ENCODE results near the gene PJA2. TPM values are rescaled to one million over a fixed set of nuclear protein-coding genes. Genes with fewer than 3 reads are reported as not detected.

Gene PJA2
- total and polyA plus RNA-seq, 2 donors (not counting 3 experiments of a cell fraction or from before 2014, with no cell fraction given) = 24.4 to 64.9 TPM

DNA sequence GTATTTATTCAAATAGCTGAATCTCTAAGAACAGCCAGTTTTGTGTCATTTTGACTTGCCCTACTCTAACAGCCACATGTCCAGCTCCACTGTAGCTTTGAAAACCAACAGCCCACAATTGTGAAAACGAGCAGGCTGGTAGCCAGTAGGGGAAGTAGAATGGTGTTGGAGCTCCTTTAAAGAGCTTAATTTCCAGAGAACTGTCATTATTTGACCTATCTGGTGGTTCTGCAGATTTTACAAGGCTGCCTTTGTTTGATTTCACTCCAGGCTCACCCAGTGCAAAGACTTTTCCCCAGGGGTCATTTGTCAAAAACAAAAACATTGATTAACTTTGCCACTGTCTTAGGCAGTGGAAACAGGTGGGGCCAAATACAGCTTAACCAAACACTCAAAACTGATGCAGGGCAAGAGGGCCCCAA lies 3.2 kb upstream of the PJA2 start:
- peaks cover 10% of the 10 kb centered on the region for H3K79me2 ChIP-seq (ENCODE audit: control insufficient read depth, insufficient read depth, low read length)
- H3K27ac ChIP-seq (ENCODE audit: insufficient read depth, low read depth, low read length) = no peak overlapping the region
- FAIRE-seq (no peak), DNase-seq (ENCODE audit: low read depth, low spot score) (no peak)
- no peaks in the 10 kb centered on the region for H3K9me3 ChIP-seq (replicated peaks; ENCODE audit: control insufficient read depth, insufficient read depth, low read length)
- peaks cover 18% of the 10 kb centered on the region for H3K4me1 ChIP-seq (ENCODE audit: control insufficient read depth, extremely low read depth, insufficient read depth, low read length)
- no TSS peak for BruUV-seq (replicated peaks)
- H2AFZ ChIP-seq (ENCODE audit: low read depth, low read length) = no peak overlapping the region
- H3K4me3 ChIP-seq (replicated peaks in 1 of 3; ENCODE audit: insufficient read depth in 1 of 3, low read depth in 1 of 3, low read length in 3 of 3) = no peak overlapping the region
- POLR2A ChIA-PET = no interaction called here
- CTCF ChIA-PET = interaction anchor here (1.5 kb wide), 1 partner anchor 771 kb away, joined by 3 read pairs; no protein-coding TSS in a partner anchor
- no peak for TF ChIP-seq FOS (IDR thresholded peaks at IDR 0.05; ENCODE audit: borderline replicate concordance, insufficient read depth, low read length)
- no peak for TF ChIP-seq JUN (IDR thresholded peaks at IDR 0.05; ENCODE audit: borderline replicate concordance, insufficient read depth, insufficient read length, low read depth)
- TF ChIP-seq, protein P1, sequence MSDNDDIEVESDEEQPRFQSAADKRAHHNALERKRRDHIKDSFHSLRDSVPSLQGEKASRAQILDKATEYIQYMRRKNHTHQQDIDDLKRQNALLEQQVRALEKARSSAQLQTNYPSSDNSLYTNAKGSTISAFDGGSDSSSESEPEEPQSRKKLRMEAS (IDR thresholded peaks at IDR 0.05; ENCODE audit: insufficient read depth, insufficient read length) = no peak
- no peak for TF ChIP-seq GATA2 (IDR thresholded peaks at IDR 0.05; ENCODE audit: insufficient read depth, insufficient read length, low read depth, low read length)
- no peak for TF ChIP-seq POLR2AphosphoS5 (IDR thresholded peaks at IDR 0.05; ENCODE audit: insufficient read depth, low read depth, low read length)
- TF ChIP-seq POLR2A (IDR thresholded peaks at IDR 0.05; ENCODE audit: low read depth, low read length) = no peak
- TF ChIP-seq, protein P2, sequence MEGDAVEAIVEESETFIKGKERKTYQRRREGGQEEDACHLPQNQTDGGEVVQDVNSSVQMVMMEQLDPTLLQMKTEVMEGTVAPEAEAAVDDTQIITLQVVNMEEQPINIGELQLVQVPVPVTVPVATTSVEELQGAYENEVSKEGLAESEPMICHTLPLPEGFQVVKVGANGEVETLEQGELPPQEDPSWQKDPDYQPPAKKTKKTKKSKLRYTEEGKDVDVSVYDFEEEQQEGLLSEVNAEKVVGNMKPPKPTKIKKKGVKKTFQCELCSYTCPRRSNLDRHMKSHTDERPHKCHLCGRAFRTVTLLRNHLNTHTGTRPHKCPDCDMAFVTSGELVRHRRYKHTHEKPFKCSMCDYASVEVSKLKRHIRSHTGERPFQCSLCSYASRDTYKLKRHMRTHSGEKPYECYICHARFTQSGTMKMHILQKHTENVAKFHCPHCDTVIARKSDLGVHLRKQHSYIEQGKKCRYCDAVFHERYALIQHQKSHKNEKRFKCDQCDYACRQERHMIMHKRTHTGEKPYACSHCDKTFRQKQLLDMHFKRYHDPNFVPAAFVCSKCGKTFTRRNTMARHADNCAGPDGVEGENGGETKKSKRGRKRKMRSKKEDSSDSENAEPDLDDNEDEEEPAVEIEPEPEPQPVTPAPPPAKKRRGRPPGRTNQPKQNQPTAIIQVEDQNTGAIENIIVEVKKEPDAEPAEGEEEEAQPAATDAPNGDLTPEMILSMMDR (IDR thresholded peaks at IDR 0.05; ENCODE audit: extremely low read depth in 1 of 2, insufficient read depth in 1 of 2, low read depth in 1 of 2, low read length in 2 of 2) = no peak
- TF ChIP-seq MYC (IDR thresholded peaks at IDR 0.05; ENCODE audit: low read depth, low read length) = no peak
- no peak for TF ChIP-seq EZH2 (IDR thresholded peaks at IDR 0.05; ENCODE audit: borderline replicate concordance, low read depth, low read length, severe bottlenecking)
- H4K20me1 ChIP-seq (replicated peaks; ENCODE audit: control insufficient read depth, extremely low read depth, insufficient read depth, low read length) = no peaks in the 10 kb centered on the region
- no peaks in the 10 kb centered on the region for H3K36me3 ChIP-seq (ENCODE audit: control insufficient read depth in 2 of 2, extremely low read depth in 1 of 2, insufficient read depth in 2 of 2, low read length in 2 of 2)
- dilution Hi-C loops (cut with MboI; ENCODE audit: extremely low pct_ligation_motif_present, low sequenced_read_pairs) (no loop called here), intact Hi-C loops (cut with micrococcal nuclease) (loop anchor here (5.0 to 10.0 kb wide), 2 partner anchors 218 to 454 kb away; no protein-coding TSS in a partner anchor)
- H3K4me2 ChIP-seq (ENCODE audit: insufficient read depth, low read length) = no peak overlapping the region
- H3K27me3 ChIP-seq (ENCODE audit: control insufficient read depth in 2 of 2, insufficient read depth in 2 of 2, low read length in 2 of 2) = no peaks in the 10 kb centered on the region
- H3K9ac ChIP-seq (replicated peaks; ENCODE audit: extremely low read depth, insufficient read depth, low read length) = no peak overlapping the region
- no peaks in the 10 kb centered on the region for H3K9me1 ChIP-seq (replicated peaks; ENCODE audit: control insufficient read depth, extremely low read depth, insufficient read depth, low read length)

Measured in endothelial cell of umbilical vein (primary cell).